ENCODE data around the gene SOX18.

- TF ChIP-seq CTCF (conservative IDR thresholded peaks at IDR 0.05; ENCODE audit: low read depth, low read length) (no peak), EZH2 (IDR thresholded peaks at IDR 0.05; ENCODE audit: borderline replicate concordance, low read depth, low read length, poor library complexity, severe bottlenecking) (no peak)
Observed at GRCh38 chr20:64055396-64055892, 6.0 kb upstream of the SOX18 start.
